Endothelial cell of umbilical vein (primary cell): Measurements from ENCODE around the gene ENKD1. TPM values are rescaled to one million over a fixed set of nuclear protein-coding genes. Genes with fewer than 3 reads are reported as not detected.

Source experiments
- BruUV-seq: library from RNA; stranded (reverse); fragments of 400-500 nt; replicated peaks from 2 replicates; lab custom pipeline; 2021; lab: Mats Ljungman, UMichigan
- CTCF ChIA-PET: fragments of 300-600, 350-600 bp; sonication (Branson Sonifier 250); formaldehyde crosslinking; loops from one replicate; lab custom pipeline; 2021; ENCODE audit warnings: antibody characterized with exemption, inconsistent platforms; lab: Charles Lee
- POLR2A ChIA-PET: fragments of 300-600, 350-600 bp; sonication (Branson Sonifier 250); formaldehyde crosslinking; loops from one replicate; lab custom pipeline; 2021; ENCODE audit warnings: antibody characterized with exemption, inconsistent platforms; lab: Charles Lee
- DNase-seq: peaks from one replicate; pipeline ENCODE4 v3.0.0-alpha.2; 2011; ENCODE audit warnings: low read depth, low spot score
- FAIRE-seq: peaks from 2 replicates; lab custom pipeline; 2011; peaks lifted over from hg19 to GRCh38; lab: Jason Lieb, UNC
- H2AFZ ChIP-seq: 2 replicates; pipeline ENCODE4 v1.6.0; 2012; ENCODE audit warnings: low read depth, low read length, control low read depth, inconsistent platforms
- H3K27ac ChIP-seq: 2 replicates; pipeline ENCODE4 v1.5.1; 2011; ENCODE audit warnings: low read depth, mild to moderate bottlenecking, control low read depth, low read length, moderate library complexity; ENCODE audit not compliant: insufficient read depth
- H3K27me3 ChIP-seq, 2 experiments: 2 replicates each; pipeline versions ENCODE4 v1.6.0 to v1.6.1; 2011; ENCODE audit warnings: low read length in 2 of 2, mixed read lengths in 1 of 2; ENCODE audit not compliant: control insufficient read depth in 2 of 2, insufficient read depth in 2 of 2
- H3K36me3 ChIP-seq, 2 experiments: 2 replicates in 1 of 2; 3 replicates in 1 of 2; pipeline ENCODE4 v1.5.1; 2011; ENCODE audit warnings: low read length in 2 of 2, mild to moderate bottlenecking in 1 of 2, moderate library complexity in 1 of 2; ENCODE audit not compliant: control insufficient read depth in 2 of 2, insufficient read depth in 2 of 2; ENCODE audit errors: extremely low read depth in 1 of 2
- H3K4me1 ChIP-seq: 3 replicates; pipeline ENCODE4 v1.5.1; 2011; ENCODE audit warnings: mild to moderate bottlenecking, low read length; ENCODE audit not compliant: control insufficient read depth, insufficient read depth; ENCODE audit errors: extremely low read depth
- H3K4me2 ChIP-seq: 2 replicates; pipeline ENCODE4 v1.6.1; 2011; ENCODE audit warnings: low read length, control low read depth, mixed read lengths; ENCODE audit not compliant: insufficient read depth
- H3K4me3 ChIP-seq, 3 experiments: fragments of 200-600 bp in 1 of 3; sonication (generic), shearing (Covaris generic) in 1 of 3; replicated peaks in 1 of 3; 2 replicates each; pipeline ENCODE4 v1.5.1; 2011 to 2016; ENCODE audit warnings: control low read depth in 3 of 3, low read length in 3 of 3, mild to moderate bottlenecking in 2 of 3, inconsistent platforms in 1 of 3, low read depth in 1 of 3, moderate library complexity in 1 of 3; ENCODE audit not compliant: insufficient read depth in 1 of 3
- H3K79me2 ChIP-seq: 2 replicates; pipeline ENCODE4 v1.6.0; 2012; ENCODE audit warnings: low read length, inconsistent platforms; ENCODE audit not compliant: control insufficient read depth, insufficient read depth
- H3K9ac ChIP-seq: replicated peaks from 2 replicates; pipeline ENCODE3; 2011; ENCODE audit warnings: low read length, control low read depth; ENCODE audit not compliant: insufficient read depth; ENCODE audit errors: extremely low read depth
- H3K9me1 ChIP-seq: replicated peaks from 3 replicates; pipeline ENCODE4 v1.6.0; 2011; ENCODE audit warnings: mild to moderate bottlenecking, low read length; ENCODE audit not compliant: control insufficient read depth, insufficient read depth; ENCODE audit errors: extremely low read depth
- H3K9me3 ChIP-seq: replicated peaks from 2 replicates; pipeline ENCODE4 v1.5.1; 2012; ENCODE audit warnings: low read length, inconsistent platforms; ENCODE audit not compliant: control insufficient read depth, insufficient read depth
- H4K20me1 ChIP-seq: replicated peaks from 2 replicates; pipeline ENCODE3; 2011; ENCODE audit warnings: mild to moderate bottlenecking, low read length; ENCODE audit not compliant: control insufficient read depth, insufficient read depth; ENCODE audit errors: extremely low read depth
- CTCF ChIP-seq, 2 donors: IDR thresholded peaks; 1 replicate in 1 of 2; 2 replicates in 1 of 2; pipeline ENCODE4 v1.5.1; 2011; ENCODE audit warnings: low read length in 2 of 2, mild to moderate bottlenecking in 2 of 2, moderate library complexity in 2 of 2, control low read depth in 1 of 2, inconsistent platforms in 1 of 2, low read depth in 1 of 2; ENCODE audit not compliant: insufficient read depth in 1 of 2; ENCODE audit errors: extremely low read depth in 1 of 2
- EZH2 ChIP-seq: IDR thresholded peaks from 2 replicates; pipeline ENCODE4 v1.6.1; 2012; ENCODE audit warnings: borderline replicate concordance, low read depth, mild to moderate bottlenecking, moderate library complexity, low read length, inconsistent platforms; ENCODE audit not compliant: severe bottlenecking
- FOS ChIP-seq: IDR thresholded peaks from 2 replicates; pipeline ENCODE4 v1.6.1; 2011; ENCODE audit warnings: mild to moderate bottlenecking, low read length, moderate library complexity, borderline replicate concordance; ENCODE audit not compliant: insufficient read depth
- GATA2 ChIP-seq: IDR thresholded peaks from 2 replicates; pipeline ENCODE4 v1.7.0; 2011; ENCODE audit warnings: low read depth, mild to moderate bottlenecking, moderate library complexity, mixed read lengths, low read length; ENCODE audit not compliant: insufficient read length, insufficient read depth
- MAX ChIP-seq: IDR thresholded peaks from 2 replicates; pipeline ENCODE4 v1.6.1; 2011; ENCODE audit not compliant: insufficient read depth, insufficient read length
- MYC ChIP-seq: IDR thresholded peaks from one replicate; pipeline ENCODE4 v1.6.1; 2011; ENCODE audit warnings: mild to moderate bottlenecking, low read depth, low read length
- POLR2A ChIP-seq: IDR thresholded peaks from 2 replicates; pipeline ENCODE4 v1.6.1; 2012; ENCODE audit warnings: low read depth, mild to moderate bottlenecking, control low read depth, low read length
- POLR2AphosphoS5 ChIP-seq: IDR thresholded peaks from 2 replicates; pipeline ENCODE4 v1.6.1; 2012; ENCODE audit warnings: low read depth, mild to moderate bottlenecking, control low read depth, low read length, moderate library complexity; ENCODE audit not compliant: insufficient read depth
- dilution Hi-C: fragments of 300-500 bp; cut with MboI; formaldehyde crosslinking; loops from one replicate; pipeline ENCODE4 v1.15.0; 2019; ENCODE audit warnings: low sequenced_read_pairs; ENCODE audit not compliant: extremely low pct_ligation_motif_present
- intact Hi-C: fragments of 100-400 bp; cut with micrococcal nuclease; formaldehyde crosslinking; loops from one replicate; pipeline ENCODE4 v1.10.0; 2022
- polyA plus RNA-seq, 4 experiments: library from polyadenylated mRNA; depleted of rRNA in 3 of 4; stranded (reverse) in 3 of 4; unstranded in 1 of 4; fragments of >200 nt; gene quantifications; 2 replicates each; pipeline versions ENCODE4 v1.2.1 to v1.2.3, GENCODE V29; 2011 to 2012; ENCODE audit warnings: missing spikeins in 1 of 4
- total RNA-seq: library from RNA; stranded (reverse); gene quantifications from 2 replicates; pipeline ENCODE4 v1.2.3, GENCODE V29; 2021

The ENKD1 gene
- total and polyA plus RNA-seq, 2 donors (not counting 3 experiments of a cell fraction or from before 2014, with no cell fraction given), result 16.7 to 17.3 TPM

GRCh38 chr16:67664258-67664657 lies 2.3 kb downstream of the ENKD1 start:
- Histone ChIP-seq H3K9me3 (no peaks in the 10 kb centered on the region), H3K9ac (no peak overlapping the region), H2AFZ (no peak overlapping the region), H3K4me1 (peaks cover 21% of the 10 kb centered on the region), H3K36me3 (peaks cover 0 to 6% of the 10 kb centered on the region in 2 experiments), H3K4me3 (no peak overlapping the region), H3K79me2 (no peaks in the 10 kb centered on the region), H3K27ac (no peak overlapping the region), H3K4me2 (no peak overlapping the region), H3K9me1 (no peaks in the 10 kb centered on the region), H4K20me1 (no peaks in the 10 kb centered on the region), H3K27me3 (no peaks in the 10 kb centered on the region)
- intact Hi-C loops, result no loop called here
- ChIA-PET CTCF (interaction anchor here (1.2 to 12.7 kb wide), 4 partner anchors 9 to 143 kb away, joined by 3 to 163 read pairs (median 7); partner anchors contain the start of gene CARMIL2), POLR2A (interaction anchor here (0.6 kb wide), 1 partner anchor 121 kb away, joined by 3 read pairs; no protein-coding TSS in a partner anchor)
- TF ChIP-seq MYC (no peak), POLR2A (no peak), CTCF (IDR thresholded peaks at IDR 0.05; ENCODE audit: extremely low read depth in 1 of 2, insufficient read depth in 1 of 2, low read depth in 1 of 2, low read length in 2 of 2) (no peak), POLR2AphosphoS5 (no peak), MAX (no peak), GATA2 (no peak), EZH2 (no peak), FOS (no peak)
- FAIRE-seq, result no peak
- no peak for DNase-seq
- dilution Hi-C loops, result no loop called here
- no TSS peak for BruUV-seq
